GM12878 (cell line): ENCODE results near the gene ZNF526. TPM values are rescaled to one million over a fixed set of nuclear protein-coding genes. Genes with fewer than 3 reads are reported as not detected.
A peak's percentile ranks its signal among the peaks of the same experiment; 100 is the strongest.

Experiments
- BCL11A ChIP-seq: IDR thresholded peaks from 2 replicates; pipeline ENCODE4 v1.6.1; 2011; ENCODE audit warnings: low read depth, low read length
- EGR1 ChIP-seq, 2 experiments: IDR thresholded peaks; 1 replicate in 1 of 2; 2 replicates in 1 of 2; pipeline ENCODE4 v1.6.1; 2011 to 2012; ENCODE audit warnings: low read depth in 2 of 2, low read length in 2 of 2, borderline replicate concordance in 1 of 2, mild to moderate bottlenecking in 1 of 2, moderate library complexity in 1 of 2
- ETV6 ChIP-seq, 2 experiments: fragments of 450-650 bp in 1 of 2; IDR thresholded peaks in 1 of 2; conservative IDR thresholded peaks in 1 of 2; 2 replicates each; pipeline ENCODE4 v1.6.1; 2014; ENCODE audit warnings: antibody characterized with exemption in 1 of 2, borderline replicate concordance in 1 of 2, low read depth in 1 of 2, mild to moderate bottlenecking in 1 of 2, moderate library complexity in 1 of 2
- FOXM1 ChIP-seq: IDR thresholded peaks from 2 replicates; pipeline ENCODE4 v1.6.1; 2012; ENCODE audit warnings: low read depth, mild to moderate bottlenecking, inconsistent platforms, low read length, moderate library complexity
- GABPA ChIP-seq: IDR thresholded peaks from 2 replicates; pipeline ENCODE4 v1.6.1; 2014; ENCODE audit warnings: antibody characterized with exemption, low read depth, mild to moderate bottlenecking, inconsistent platforms
- GATAD2B ChIP-seq: fragments of 450-650 bp; conservative IDR thresholded peaks from 2 replicates; pipeline ENCODE4 v1.6.1; 2017; ENCODE audit warnings: low read depth, mild to moderate bottlenecking, moderate library complexity
- HCFC1 ChIP-seq: fragments of 150-350 bp; IDR thresholded peaks from 2 replicates; pipeline ENCODE4 v1.6.1; 2014; ENCODE audit warnings: low read length
- HDGF ChIP-seq: fragments of 450-650 bp; IDR thresholded peaks from 2 replicates; pipeline ENCODE4 v1.6.1; 2016; ENCODE audit warnings: antibody characterized with exemption
- KLF5 ChIP-seq: fragments of 450-650 bp; IDR thresholded peaks from 2 replicates; pipeline ENCODE4 v1.6.1; 2014; ENCODE audit warnings: mild to moderate bottlenecking; ENCODE audit not compliant: partially characterized antibody
- LARP7 ChIP-seq: fragments of 450-650 bp; IDR thresholded peaks from 2 replicates; pipeline ENCODE4 v1.6.1; 2017; ENCODE audit warnings: mild to moderate bottlenecking
- PAX5 ChIP-seq: IDR thresholded peaks from 2 replicates; pipeline ENCODE4 v1.6.1; 2011; ENCODE audit warnings: low read depth, low read length, borderline replicate concordance
- SP1 ChIP-seq: IDR thresholded peaks from one replicate; pipeline ENCODE4 v1.6.1; 2011; ENCODE audit warnings: low read depth, low read length
- STAT1 ChIP-seq: fragments of 450-650 bp; conservative IDR thresholded peaks from 2 replicates; pipeline ENCODE4 v1.6.1; 2014; ENCODE audit warnings: antibody characterized with exemption, mild to moderate bottlenecking
- STAT3 ChIP-seq: IDR thresholded peaks from 2 replicates; pipeline ENCODE4 v1.6.1; 2011; ENCODE audit warnings: low read depth, low read length, improper control_type of control experiment
- SUZ12 ChIP-seq: fragments of 200-600 bp; sonication (generic); IDR thresholded peaks from one replicate; pipeline ENCODE4 v1.6.1; 2018; ENCODE audit warnings: antibody characterized with exemption, mild to moderate bottlenecking; ENCODE audit not compliant: unreplicated experiment
- YY1 ChIP-seq: IDR thresholded peaks from 2 replicates; pipeline ENCODE4 v1.6.1; 2011; ENCODE audit warnings: low read depth, mild to moderate bottlenecking, low read length
- ZNF274 ChIP-seq: IDR thresholded peaks from one replicate; pipeline ENCODE4 v1.8.0; 2011; ENCODE audit not compliant: insufficient read length, insufficient read depth
- polyA plus RNA-seq, 11 experiments: library from polyadenylated mRNA; depleted of rRNA in 4 of 11; unstranded in 6 of 11; stranded (reverse) in 5 of 11; fragments of >200 nt; fragmentation: Nextera tagmentation in 4 of 11; fragmentation: Illumina TruSeq in 1 of 11; extraction: Ambion mirVana in 4 of 11; extraction: Trizol in 1 of 11; gene quantifications; 1 replicate in 1 of 11; 2 replicates in 10 of 11; pipeline versions ENCODE4 v1.2.1 to v1.2.3, GENCODE V29; 2011 to 2016; ENCODE audit warnings: inconsistent platforms in 2 of 11, missing spikeins in 2 of 11, low read depth in 1 of 11
- total RNA-seq, 4 experiments: library from RNA; depleted of rRNA in 3 of 4; stranded (reverse); fragments of >200 nt in 3 of 4; fragmentation: Illumina TruSeq in 1 of 4; extraction: Trizol in 1 of 4; gene quantifications; 2 replicates each; pipeline versions ENCODE4 v1.2.1 to v1.2.3, GENCODE V29; 2013 to 2021
- TF ChIP-seq, protein P1 (sequence below): IDR thresholded peaks from 2 replicates; pipeline ENCODE4 v1.6.1; 2012; ENCODE audit warnings: improper control_type of control experiment, low read depth, low read length; ENCODE audit not compliant: insufficient replicate concordance
- TF ChIP-seq, protein P2 (sequence below): fragments of 450-650 bp; IDR thresholded peaks from 2 replicates; pipeline ENCODE4 v1.6.1; 2016; ENCODE audit warnings: mild to moderate bottlenecking, moderate library complexity, borderline replicate concordance
- TF ChIP-seq, protein P3 (sequence below): IDR thresholded peaks from 2 replicates; pipeline ENCODE4 v1.6.1; 2011; ENCODE audit warnings: low read depth, low read length, improper control_type of control experiment, borderline replicate concordance

The ZNF526 gene
- total and polyA plus RNA-seq, 10 of the 15 experiments (the other 5 are each of a cell fraction or from before 2014, with no cell fraction given) = 1.8 to 18.3 (median 5.5) TPM

DNA sequence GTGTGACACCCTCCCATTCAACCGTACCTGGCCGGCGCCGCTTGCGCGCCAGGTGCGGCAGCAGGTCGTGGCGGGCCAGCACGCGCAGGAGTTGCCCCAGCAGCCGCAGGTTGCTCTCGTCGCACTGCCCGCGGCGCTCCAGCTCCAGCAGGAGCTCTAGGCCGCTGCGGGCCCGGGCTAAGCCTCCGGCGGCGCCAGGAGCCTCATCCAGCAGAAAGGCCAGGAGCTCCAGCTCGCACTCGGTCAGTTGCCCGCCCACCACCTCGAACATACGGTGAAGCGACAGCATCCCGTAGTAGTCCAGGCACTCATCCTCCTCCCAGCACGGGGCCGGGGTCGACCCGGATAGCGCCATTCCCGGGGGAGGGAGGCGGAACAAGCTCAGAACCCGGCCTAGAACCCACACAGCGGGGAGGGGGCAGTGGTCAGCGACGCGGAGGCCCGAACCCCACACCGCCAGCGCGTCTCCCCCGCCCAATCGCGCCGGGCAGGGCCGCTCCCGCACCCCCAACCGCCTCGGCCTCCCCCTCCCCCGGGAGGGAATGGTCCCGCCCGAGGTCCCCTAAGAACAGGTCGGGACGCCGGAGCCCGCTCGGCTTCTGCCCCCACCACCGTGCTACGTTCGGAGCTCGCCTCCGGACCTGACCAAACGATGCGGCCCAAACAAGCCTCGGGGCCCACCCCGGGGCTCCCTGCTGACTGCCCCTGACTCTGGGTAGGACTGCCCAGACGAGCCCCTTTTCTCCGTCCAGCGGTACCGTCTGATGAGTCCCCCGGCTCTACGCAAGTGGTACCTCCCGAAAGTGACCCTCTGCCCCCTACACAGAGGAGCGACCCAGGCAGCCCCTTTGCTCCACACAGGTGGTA, 3.2 kb upstream of the ZNF526 start (continued):
- TF ChIP-seq HDGF = no peak
- TF ChIP-seq GATAD2B = 0 out of 2 replicates have a peak, but pooled peaks have one; percentile 14
- no peak for TF ChIP-seq STAT1
- no peak for TF ChIP-seq BCL11A
- no peak for TF ChIP-seq STAT3
- TF ChIP-seq, protein P1, sequence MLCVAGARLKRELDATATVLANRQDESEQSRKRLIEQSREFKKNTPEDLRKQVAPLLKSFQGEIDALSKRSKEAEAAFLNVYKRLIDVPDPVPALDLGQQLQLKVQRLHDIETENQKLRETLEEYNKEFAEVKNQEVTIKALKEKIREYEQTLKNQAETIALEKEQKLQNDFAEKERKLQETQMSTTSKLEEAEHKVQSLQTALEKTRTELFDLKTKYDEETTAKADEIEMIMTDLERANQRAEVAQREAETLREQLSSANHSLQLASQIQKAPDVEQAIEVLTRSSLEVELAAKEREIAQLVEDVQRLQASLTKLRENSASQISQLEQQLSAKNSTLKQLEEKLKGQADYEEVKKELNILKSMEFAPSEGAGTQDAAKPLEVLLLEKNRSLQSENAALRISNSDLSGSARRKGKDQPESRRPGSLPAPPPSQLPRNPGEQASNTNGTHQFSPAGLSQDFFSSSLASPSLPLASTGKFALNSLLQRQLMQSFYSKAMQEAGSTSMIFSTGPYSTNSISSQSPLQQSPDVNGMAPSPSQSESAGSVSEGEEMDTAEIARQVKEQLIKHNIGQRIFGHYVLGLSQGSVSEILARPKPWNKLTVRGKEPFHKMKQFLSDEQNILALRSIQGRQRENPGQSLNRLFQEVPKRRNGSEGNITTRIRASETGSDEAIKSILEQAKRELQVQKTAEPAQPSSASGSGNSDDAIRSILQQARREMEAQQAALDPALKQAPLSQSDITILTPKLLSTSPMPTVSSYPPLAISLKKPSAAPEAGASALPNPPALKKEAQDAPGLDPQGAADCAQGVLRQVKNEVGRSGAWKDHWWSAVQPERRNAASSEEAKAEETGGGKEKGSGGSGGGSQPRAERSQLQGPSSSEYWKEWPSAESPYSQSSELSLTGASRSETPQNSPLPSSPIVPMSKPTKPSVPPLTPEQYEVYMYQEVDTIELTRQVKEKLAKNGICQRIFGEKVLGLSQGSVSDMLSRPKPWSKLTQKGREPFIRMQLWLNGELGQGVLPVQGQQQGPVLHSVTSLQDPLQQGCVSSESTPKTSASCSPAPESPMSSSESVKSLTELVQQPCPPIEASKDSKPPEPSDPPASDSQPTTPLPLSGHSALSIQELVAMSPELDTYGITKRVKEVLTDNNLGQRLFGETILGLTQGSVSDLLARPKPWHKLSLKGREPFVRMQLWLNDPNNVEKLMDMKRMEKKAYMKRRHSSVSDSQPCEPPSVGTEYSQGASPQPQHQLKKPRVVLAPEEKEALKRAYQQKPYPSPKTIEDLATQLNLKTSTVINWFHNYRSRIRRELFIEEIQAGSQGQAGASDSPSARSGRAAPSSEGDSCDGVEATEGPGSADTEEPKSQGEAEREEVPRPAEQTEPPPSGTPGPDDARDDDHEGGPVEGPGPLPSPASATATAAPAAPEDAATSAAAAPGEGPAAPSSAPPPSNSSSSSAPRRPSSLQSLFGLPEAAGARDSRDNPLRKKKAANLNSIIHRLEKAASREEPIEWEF = no peak
- TF ChIP-seq, protein P2, sequence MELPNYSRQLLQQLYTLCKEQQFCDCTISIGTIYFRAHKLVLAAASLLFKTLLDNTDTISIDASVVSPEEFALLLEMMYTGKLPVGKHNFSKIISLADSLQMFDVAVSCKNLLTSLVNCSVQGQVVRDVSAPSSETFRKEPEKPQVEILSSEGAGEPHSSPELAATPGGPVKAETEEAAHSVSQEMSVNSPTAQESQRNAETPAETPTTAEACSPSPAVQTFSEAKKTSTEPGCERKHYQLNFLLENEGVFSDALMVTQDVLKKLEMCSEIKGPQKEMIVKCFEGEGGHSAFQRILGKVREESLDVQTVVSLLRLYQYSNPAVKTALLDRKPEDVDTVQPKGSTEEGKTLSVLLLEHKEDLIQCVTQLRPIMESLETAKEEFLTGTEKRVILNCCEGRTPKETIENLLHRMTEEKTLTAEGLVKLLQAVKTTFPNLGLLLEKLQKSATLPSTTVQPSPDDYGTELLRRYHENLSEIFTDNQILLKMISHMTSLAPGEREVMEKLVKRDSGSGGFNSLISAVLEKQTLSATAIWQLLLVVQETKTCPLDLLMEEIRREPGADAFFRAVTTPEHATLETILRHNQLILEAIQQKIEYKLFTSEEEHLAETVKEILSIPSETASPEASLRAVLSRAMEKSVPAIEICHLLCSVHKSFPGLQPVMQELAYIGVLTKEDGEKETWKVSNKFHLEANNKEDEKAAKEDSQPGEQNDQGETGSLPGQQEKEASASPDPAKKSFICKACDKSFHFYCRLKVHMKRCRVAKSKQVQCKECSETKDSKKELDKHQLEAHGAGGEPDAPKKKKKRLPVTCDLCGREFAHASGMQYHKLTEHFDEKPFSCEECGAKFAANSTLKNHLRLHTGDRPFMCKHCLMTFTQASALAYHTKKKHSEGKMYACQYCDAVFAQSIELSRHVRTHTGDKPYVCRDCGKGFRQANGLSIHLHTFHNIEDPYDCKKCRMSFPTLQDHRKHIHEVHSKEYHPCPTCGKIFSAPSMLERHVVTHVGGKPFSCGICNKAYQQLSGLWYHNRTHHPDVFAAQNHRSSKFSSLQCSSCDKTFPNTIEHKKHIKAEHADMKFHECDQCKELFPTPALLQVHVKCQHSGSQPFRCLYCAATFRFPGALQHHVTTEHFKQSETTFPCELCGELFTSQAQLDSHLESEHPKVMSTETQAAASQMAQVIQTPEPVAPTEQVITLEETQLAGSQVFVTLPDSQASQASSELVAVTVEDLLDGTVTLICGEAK = no peak
- TF ChIP-seq HCFC1 = no peak
- no peak for TF ChIP-seq FOXM1
- 0 out of 3 replicates have a peak, but pooled peaks of 1 of the 2 experiments have one; percentile 7 for TF ChIP-seq EGR1 (IDR thresholded peaks at IDR 0.05; ENCODE audit: borderline replicate concordance in 1 of 2, low read depth in 2 of 2, low read length in 2 of 2)
- no peak for TF ChIP-seq KLF5
- TF ChIP-seq SUZ12 = no peak
- no peak for TF ChIP-seq SP1
- TF ChIP-seq, protein P3, sequence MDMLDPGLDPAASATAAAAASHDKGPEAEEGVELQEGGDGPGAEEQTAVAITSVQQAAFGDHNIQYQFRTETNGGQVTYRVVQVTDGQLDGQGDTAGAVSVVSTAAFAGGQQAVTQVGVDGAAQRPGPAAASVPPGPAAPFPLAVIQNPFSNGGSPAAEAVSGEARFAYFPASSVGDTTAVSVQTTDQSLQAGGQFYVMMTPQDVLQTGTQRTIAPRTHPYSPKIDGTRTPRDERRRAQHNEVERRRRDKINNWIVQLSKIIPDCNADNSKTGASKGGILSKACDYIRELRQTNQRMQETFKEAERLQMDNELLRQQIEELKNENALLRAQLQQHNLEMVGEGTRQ = no peak
- no peak for TF ChIP-seq ZNF274
- no peak for TF ChIP-seq YY1
- no peak for TF ChIP-seq ETV6 (conservative IDR thresholded peaks at IDR 0.05 in 1 of 2, IDR thresholded peaks at IDR 0.05 in 1 of 2; ENCODE audit: borderline replicate concordance in 1 of 2, low read depth in 1 of 2)
- TF ChIP-seq PAX5 = no peak
- no peak; the same call in none of the 2 replicates for TF ChIP-seq LARP7
- no peak for TF ChIP-seq GABPA
